ENCODE measurements around the gene HPCAL1. TPM values are rescaled to one million over a fixed set of nuclear protein-coding genes. Genes with fewer than 3 reads are reported as not detected.

The HPCAL1 gene
- polyA plus RNA-seq, 3 donors, result 82.1 to 99.5 (median 98.0) TPM

DNA sequence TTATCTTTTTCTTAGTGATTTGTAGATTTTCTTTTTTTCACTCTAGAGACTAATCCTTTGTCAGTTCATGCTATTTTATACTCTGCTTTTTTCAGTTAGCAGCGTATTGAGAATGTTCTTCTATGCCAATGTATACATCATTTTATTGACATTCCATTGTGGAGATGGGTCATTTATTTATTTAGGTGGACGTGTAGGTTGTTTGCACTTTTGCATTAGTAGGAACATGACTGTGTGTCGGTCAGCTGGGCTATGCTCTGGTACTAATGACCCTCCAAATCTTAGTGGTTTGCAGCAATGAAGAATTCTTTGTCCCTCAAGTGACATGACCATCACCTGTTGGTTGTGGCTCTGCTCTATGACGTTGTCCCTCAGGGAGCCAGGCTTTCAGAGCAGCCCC lies 33.6 kb downstream of the HPCAL1 start:
- H3K9me3 ChIP-seq (replicated peaks in 1 of 2; ENCODE audit: control insufficient read depth in 1 of 2, insufficient read depth in 1 of 2, low read length in 2 of 2), result peaks cover 7 to 8% of the 10 kb centered on the region in 2 donors
- H3K79me2 ChIP-seq (ENCODE audit: insufficient read depth, low read length), result peaks cover 91% of the 10 kb centered on the region
- Mint-ChIP-seq H3K27me3 (ENCODE audit: low read depth in 3 of 3) (peaks cover 0 to 3% (median 1%) of the 10 kb centered on the region in 3 donors), H3K4me1 (peaks cover 35% of the 10 kb centered on the region), H3K9me3 (peaks cover 5 to 10% (median 8%) of the 10 kb centered on the region in 7 donors), H3K36me3 (peaks cover 34 to 37% of the 10 kb centered on the region in 2 donors), H3K27ac (no peak overlapping the region), H3K4me3 (no peak overlapping the region)
- no peak overlapping the region for H3K4me2 ChIP-seq (replicated peaks; ENCODE audit: extremely low read depth, low read length, poor library complexity, severe bottlenecking)
- no CpG with 5 or more reads among the region's 4 CpGs for WGBS (ENCODE audit: insufficient coverage)
- intact Hi-C loops (cut with micrococcal nuclease), result no loop called here
- peaks cover 31 to 32% of the 10 kb centered on the region in 2 donors for H3K4me1 ChIP-seq (ENCODE audit: control insufficient read depth in 1 of 2, insufficient read depth in 2 of 2, low read length in 2 of 2)
- no peak for DNase-seq
- H3K27ac ChIP-seq (ENCODE audit: low read depth in 1 of 2, low read length in 2 of 2), result no peak overlapping the region
- no peaks in the 10 kb centered on the region for H3K27me3 ChIP-seq (ENCODE audit: control insufficient read depth in 2 of 2, insufficient read depth in 2 of 2, low read length in 2 of 2)
- H3K36me3 ChIP-seq (replicated peaks in 1 of 2; ENCODE audit: control insufficient read depth in 1 of 2, insufficient read depth in 2 of 2, low read length in 2 of 2), result peaks cover 0 to 27% of the 10 kb centered on the region in 2 donors
- no peak overlapping the region for H3K4me3 ChIP-seq (replicated peaks in 1 of 3; ENCODE audit: low read depth in 2 of 3, low read length in 3 of 3)
- no peak overlapping the region for H3K9ac ChIP-seq (ENCODE audit: insufficient read depth, low read length, poor library complexity, severe bottlenecking)
- TF ChIP-seq CTCF (IDR thresholded peaks at IDR 0.05), result no peak
- H4K20me1 ChIP-seq (ENCODE audit: insufficient read depth, low read length), result peaks cover 50% of the 10 kb centered on the region
- no peak overlapping the region for H2AFZ ChIP-seq (ENCODE audit: insufficient read depth, low read depth, low read length, poor library complexity, severe bottlenecking)

GRCh38 chr2:10337449-10338269 lies 35.0 kb downstream of the HPCAL1 start:
- Mint-ChIP-seq H3K27ac (peak overlapping the region in 1 of 7 donors; percentile 54), H3K4me3 (no peak overlapping the region), H3K36me3 (peaks cover 34 to 37% of the 10 kb centered on the region in 2 donors), H3K9me3 (peaks cover 5 to 10% (median 8%) of the 10 kb centered on the region in 7 donors), H3K4me1 (peaks cover 27% of the 10 kb centered on the region), H3K27me3 (ENCODE audit: low read depth in 3 of 3) (peaks cover 0 to 1% (median 1%) of the 10 kb centered on the region in 3 donors)
- Histone ChIP-seq H3K36me3 (replicated peaks in 1 of 2; ENCODE audit: control insufficient read depth in 1 of 2, insufficient read depth in 2 of 2, low read length in 2 of 2) (peaks cover 0 to 27% of the 10 kb centered on the region in 2 donors), H3K4me1 (ENCODE audit: control insufficient read depth in 1 of 2, insufficient read depth in 2 of 2, low read length in 2 of 2) (peaks cover 20 to 23% of the 10 kb centered on the region in 2 donors), H3K4me2 (replicated peaks; ENCODE audit: extremely low read depth, low read length, poor library complexity, severe bottlenecking) (no peak overlapping the region), H3K79me2 (ENCODE audit: insufficient read depth, low read length) (peaks cover 100% of the 10 kb centered on the region), H2AFZ (ENCODE audit: insufficient read depth, low read depth, low read length, poor library complexity, severe bottlenecking) (no peak overlapping the region), H3K9me3 (replicated peaks in 1 of 2; ENCODE audit: control insufficient read depth in 1 of 2, insufficient read depth in 1 of 2, low read length in 2 of 2) (peaks cover 7 to 8% of the 10 kb centered on the region in 2 donors), H3K27me3 (ENCODE audit: control insufficient read depth in 2 of 2, insufficient read depth in 2 of 2, low read length in 2 of 2) (no peaks in the 10 kb centered on the region), H4K20me1 (ENCODE audit: insufficient read depth, low read length) (peaks cover 61% of the 10 kb centered on the region), H3K9ac (ENCODE audit: insufficient read depth, low read length, poor library complexity, severe bottlenecking) (no peak overlapping the region), H3K4me3 (replicated peaks in 1 of 3; ENCODE audit: low read depth in 2 of 3, low read length in 3 of 3) (no peak overlapping the region), H3K27ac (ENCODE audit: low read depth in 1 of 2, low read length in 2 of 2) (no peak overlapping the region)
- intact Hi-C loops (cut with micrococcal nuclease), result no loop called here
- no peak for TF ChIP-seq CTCF (IDR thresholded peaks at IDR 0.05)
- DNase-seq, result no peak
- 82% methylated on average over 6 of the region's 16 CpGs for WGBS (ENCODE audit: insufficient coverage)
